HCT116 (cell line): ENCODE results near the gene GRHPR. TPM values are rescaled to one million over a fixed set of nuclear protein-coding genes. Genes with fewer than 3 reads are reported as not detected.

Source experiments
- ATAC-seq: fragments of 200-7000 bp; cut with Tn5 transposase; 2 replicates; pipeline ENCODE4 v1.9.1; 2020; ENCODE audit warnings: mild to moderate bottlenecking, moderate library complexity
- BruUV-seq: library from RNA; stranded (reverse); fragments of 400-500 nt; replicated peaks from 2 replicates; lab custom pipeline; 2021; lab: Mats Ljungman, UMichigan
- CTCF ChIA-PET: fragments of 300-600 bp; sonication (Branson Sonifier 250); formaldehyde crosslinking; loops from one replicate; lab custom pipeline; 2021; ENCODE audit warnings: antibody characterized with exemption; lab: Charles Lee
- POLR2A ChIA-PET: fragments of 300-600, 350-600 bp; sonication (Branson Sonifier 250); formaldehyde crosslinking; loops from one replicate; lab custom pipeline; 2021; ENCODE audit warnings: antibody characterized with exemption; lab: Charles Lee
- RAD21 ChIA-PET, 2 experiments: fragments of 300-600 bp; sonication (Branson Sonifier 250); formaldehyde crosslinking; loops; one replicate each; lab custom pipeline; 2023; ENCODE audit warnings: low total read pairs in 2 of 2; ENCODE audit not compliant: uncharacterized antibody in 2 of 2, unreplicated experiment in 2 of 2, low non-redundant PET in 1 of 2; lab: Charles Lee
- DNase-seq: peaks from one replicate; pipeline ENCODE4 v3.0.0-alpha.2; 2010; ENCODE audit warnings: low read depth, low spot score
- H2AFZ ChIP-seq: fragments of 200-600 bp; shearing (Covaris generic), sonication (generic); 2 replicates; pipeline ENCODE4 v1.6.1; 2017; ENCODE audit warnings: low read depth, mixed run types, mixed read lengths, antibody characterized with exemption, low read length; ENCODE audit not compliant: poor library complexity, severe bottlenecking
- H3K27ac ChIP-seq: 2 replicates; pipeline ENCODE4 v1.5.1; 2012; ENCODE audit warnings: low read depth, low read length
- H3K27me3 ChIP-seq: fragments of 200-600 bp; sonication (generic); 2 replicates; pipeline ENCODE4 v1.6.1; 2016; ENCODE audit warnings: mixed run types, low read length, mixed read lengths; ENCODE audit not compliant: insufficient read depth
- H3K36me3 ChIP-seq, 2 experiments: fragments of 200-500 bp in 1 of 2; fragments of 200-600 bp in 1 of 2; sonication (Bioruptor generic) in 1 of 2; sonication (generic) in 1 of 2; 2 replicates each; pipeline versions ENCODE4 v1.5.1 to v1.6.1; 2014 to 2016; ENCODE audit warnings: low read length in 2 of 2, inconsistent platforms in 1 of 2, mixed read lengths in 1 of 2, mixed run types in 1 of 2; ENCODE audit not compliant: insufficient read depth in 2 of 2, control insufficient read depth in 1 of 2
- H3K4me1 ChIP-seq, 2 experiments: fragments of 200-600 bp in 1 of 2; sonication (generic) in 1 of 2; 2 replicates each; pipeline versions ENCODE4 v1.5.1 to v1.6.1; 2012 to 2017; ENCODE audit warnings: low read length in 2 of 2, inconsistent platforms in 1 of 2, mild to moderate bottlenecking in 1 of 2, mixed read lengths in 1 of 2, mixed run types in 1 of 2, moderate library complexity in 1 of 2; ENCODE audit not compliant: insufficient read depth in 2 of 2, control insufficient read depth in 1 of 2
- H3K4me2 ChIP-seq: fragments of 200-600 bp; sonication (generic); 2 replicates; pipeline ENCODE4 v1.6.1; 2017; ENCODE audit warnings: mixed run types, low read length, mixed read lengths
- H3K4me3 ChIP-seq, 2 experiments: fragments of 200-600 bp in 1 of 2; sonication (generic) in 1 of 2; replicated peaks in 1 of 2; 2 replicates each; pipeline ENCODE4 v1.5.1; 2011 to 2016; ENCODE audit warnings: low read length in 2 of 2, control low read depth in 1 of 2, low read depth in 1 of 2, mild to moderate bottlenecking in 1 of 2, mixed read lengths in 1 of 2, mixed run types in 1 of 2
- H3K79me2 ChIP-seq: fragments of 200-600 bp; sonication (generic); 2 replicates; pipeline ENCODE4 v1.6.1; 2017; ENCODE audit warnings: mild to moderate bottlenecking, mixed run types, low read length, moderate library complexity, mixed read lengths; ENCODE audit not compliant: insufficient read depth
- H3K9ac ChIP-seq: fragments of 200-600 bp; sonication (generic); 2 replicates; pipeline ENCODE4 v1.6.1; 2016; ENCODE audit warnings: low read length, mixed read lengths
- H3K9me2 ChIP-seq: fragments of 200-600 bp; sonication (generic), shearing (Covaris generic); 2 replicates; pipeline ENCODE4 v1.6.1; 2017; ENCODE audit warnings: mixed run types, mild to moderate bottlenecking, moderate library complexity; ENCODE audit not compliant: insufficient read depth
- H3K9me3 ChIP-seq, 2 experiments: fragments of 200-500 bp in 1 of 2; fragments of 200-600 bp in 1 of 2; sonication (Bioruptor generic) in 1 of 2; sonication (generic) in 1 of 2; 2 replicates each; pipeline ENCODE4 v1.6.1; 2014 to 2017; ENCODE audit warnings: low read length in 2 of 2, mixed read lengths in 2 of 2, inconsistent platforms in 1 of 2, low read depth in 1 of 2, mild to moderate bottlenecking in 1 of 2, mixed run types in 1 of 2, moderate library complexity in 1 of 2; ENCODE audit not compliant: control insufficient read depth in 1 of 2, insufficient read depth in 1 of 2
- H4K20me1 ChIP-seq: fragments of 200-600 bp; sonication (generic), shearing (Covaris generic); 2 replicates; pipeline ENCODE4 v1.6.1; 2017; ENCODE audit warnings: mixed run types, mild to moderate bottlenecking, moderate library complexity; ENCODE audit not compliant: insufficient read depth
- ATF3 ChIP-seq: IDR thresholded peaks from 2 replicates; pipeline ENCODE4 v1.6.1; 2012
- CBX3 ChIP-seq: IDR thresholded peaks from 2 replicates; pipeline ENCODE4 v1.6.1; 2012; ENCODE audit warnings: low read depth
- CEBPB ChIP-seq: IDR thresholded peaks from 2 replicates; pipeline ENCODE4 v1.6.1; 2012; ENCODE audit warnings: low read depth
- EGR1 ChIP-seq: IDR thresholded peaks from 2 replicates; pipeline ENCODE4 v1.6.1; 2012; ENCODE audit warnings: low read depth
- ELF1 ChIP-seq: IDR thresholded peaks from 2 replicates; pipeline ENCODE4 v1.6.1; 2012; ENCODE audit warnings: low read depth, borderline replicate concordance
- EZH2 ChIP-seq: fragments of 200-600 bp; sonication (generic); IDR thresholded peaks from 2 replicates; pipeline ENCODE4 v1.6.1; 2017; ENCODE audit warnings: antibody characterized with exemption, mixed run types
- FOSL1 ChIP-seq: IDR thresholded peaks from 2 replicates; pipeline ENCODE4 v1.6.1; 2012; ENCODE audit warnings: low read depth
- JUND ChIP-seq: IDR thresholded peaks from 2 replicates; pipeline ENCODE4 v1.6.1; 2012
- MAX ChIP-seq: IDR thresholded peaks from 2 replicates; pipeline ENCODE4 v1.6.1; 2012
- POLR2AphosphoS5 ChIP-seq: IDR thresholded peaks from 2 replicates; pipeline ENCODE4 v1.6.1; 2011; ENCODE audit warnings: mild to moderate bottlenecking, low read depth, low read length, moderate library complexity
- SIN3A ChIP-seq: IDR thresholded peaks from 2 replicates; pipeline ENCODE4 v1.6.1; 2012; ENCODE audit warnings: low read depth
- SRF ChIP-seq: IDR thresholded peaks from 2 replicates; pipeline ENCODE4 v1.6.1; 2012; ENCODE audit warnings: low read depth
- TCF7L2 ChIP-seq: IDR thresholded peaks from 2 replicates; pipeline ENCODE4 v1.7.0; 2011; ENCODE audit warnings: borderline replicate concordance, inconsistent platforms; ENCODE audit not compliant: insufficient read depth, insufficient read length; ENCODE audit errors: extremely low read depth
- YY1 ChIP-seq: IDR thresholded peaks from 2 replicates; pipeline ENCODE4 v1.6.1; 2011; ENCODE audit warnings: low read length, low read depth, moderate library complexity, mild to moderate bottlenecking; ENCODE audit not compliant: insufficient replicate concordance; ENCODE audit errors: extremely low read depth
- ZFX ChIP-seq: fragments of 450-650 bp; IDR thresholded peaks from 2 replicates; pipeline ENCODE4 v1.6.1; 2017
- ZNF274 ChIP-seq: fragments of 200-500 bp; sonication (Bioruptor generic); IDR thresholded peaks from 2 replicates; pipeline ENCODE4 v1.6.1; 2014; ENCODE audit warnings: mild to moderate bottlenecking, low read depth, low read length, inconsistent platforms
- intact Hi-C: fragments of 100-400 bp; cut with micrococcal nuclease; formaldehyde crosslinking; loops from 2 replicates; pipeline ENCODE4 v1.10.0; 2022
- total RNA-seq: library from RNA; stranded (reverse); gene quantifications from one replicate; pipeline ENCODE4 v1.2.1, GENCODE V29; 2021; ENCODE audit not compliant: unreplicated experiment

GRHPR gene
- total RNA-seq, 1 experiment from 2014 or later = 106 TPM

GRCh38 chr9:37378613-37379004, 43.9 kb upstream of the GRHPR start:
- 0 out of 2 replicates have a peak, but pooled peaks cover 4% of the 10 kb centered on the region for H3K27me3 ChIP-seq
- H3K9me3 ChIP-seq = no peaks in the 10 kb centered on the region; a peak in 1 of 4 replicates
- H3K9ac ChIP-seq = no peak overlapping the region
- ChIA-PET RAD21 (no interaction called here), POLR2A (no interaction called here), CTCF (no interaction called here)
- BruUV-seq = no TSS peak
- no peaks in the 10 kb centered on the region for H4K20me1 ChIP-seq
- DNase-seq = no peak
- H3K4me2 ChIP-seq = no peak overlapping the region
- H2AFZ ChIP-seq = no peak overlapping the region
- no peak overlapping the region for H3K27ac ChIP-seq
- ATAC-seq = no peak
- H3K79me2 ChIP-seq = no peaks in the 10 kb centered on the region
- no peaks in the 10 kb centered on the region for H3K36me3 ChIP-seq
- H3K4me3 ChIP-seq = no peak overlapping the region
- TF ChIP-seq SRF (no peak), ELF1 (no peak), SIN3A (no peak), EZH2 (no peak)
- H3K9me2 ChIP-seq = no peaks in the 10 kb centered on the region
- intact Hi-C loops = no loop called here
- no peaks in the 10 kb centered on the region for H3K4me1 ChIP-seq

GRCh38 chr9:37379835-37380234, 42.7 kb upstream of the GRHPR start:
- H4K20me1 ChIP-seq = no peaks in the 10 kb centered on the region
- CTCF ChIA-PET = no interaction called here
- intact Hi-C loops = no loop called here
- BruUV-seq = no TSS peak
- DNase-seq (no peak), ATAC-seq (no peak)
- no peak overlapping the region for H3K4me3 ChIP-seq
- no peaks in the 10 kb centered on the region for H3K79me2 ChIP-seq
- H3K9me2 ChIP-seq = no peaks in the 10 kb centered on the region
- POLR2A ChIA-PET = no interaction called here
- no peak overlapping the region for H3K27ac ChIP-seq
- H3K4me2 ChIP-seq = no peak overlapping the region
- no peak overlapping the region for H2AFZ ChIP-seq
- no peak for TF ChIP-seq ZFX
- no peak for TF ChIP-seq SRF
- no peak for TF ChIP-seq YY1
- TF ChIP-seq ATF3 = no peak
- no peak for TF ChIP-seq FOSL1
- TF ChIP-seq TCF7L2 = no peak
- TF ChIP-seq ELF1 = no peak
- no peak for TF ChIP-seq ZNF274
- TF ChIP-seq CBX3 = no peak
- TF ChIP-seq JUND = no peak
- no peak for TF ChIP-seq CEBPB
- no peak for TF ChIP-seq EGR1
- no peak for TF ChIP-seq POLR2AphosphoS5
- TF ChIP-seq EZH2 = no peak
- no peak for TF ChIP-seq MAX
- TF ChIP-seq, all 23 proteins: peak for 0
- 0 out of 2 replicates have a peak, but pooled peaks cover 3% of the 10 kb centered on the region for H3K27me3 ChIP-seq
- H3K4me1 ChIP-seq = no peaks in the 10 kb centered on the region
- H3K9ac ChIP-seq = no peak overlapping the region
- H3K36me3 ChIP-seq = no peaks in the 10 kb centered on the region
- H3K9me3 ChIP-seq = no peaks in the 10 kb centered on the region; a peak in 1 of 4 replicates
- RAD21 ChIA-PET = no interaction called here
